HUES6 (cell line): ENCODE data around the gene ELOVL7.
"Not testable (repeated sequence)": the region's sequence is repeated elsewhere in the genome, so short reads cannot be mapped to it uniquely, and the experiment has no call there.

ENCODE experiments used
- H3K27ac ChIP-seq: 2 replicates; pipeline ENCODE4 v1.7.0; 2013; ENCODE audit warnings: low read depth, mild to moderate bottlenecking, low read length, inconsistent platforms
- H3K27me3 ChIP-seq: 2 replicates; pipeline ENCODE4 v1.6.1; 2013; ENCODE audit warnings: low read length; ENCODE audit not compliant: control insufficient read depth, insufficient read depth
- H3K36me3 ChIP-seq: 2 replicates; pipeline ENCODE4 v1.6.1; 2013; ENCODE audit warnings: low read length; ENCODE audit not compliant: control insufficient read depth, insufficient read depth
- H3K4me1 ChIP-seq: 2 replicates; pipeline ENCODE4 v1.6.1; 2013; ENCODE audit warnings: low read length; ENCODE audit not compliant: control insufficient read depth, insufficient read depth
- H3K4me3 ChIP-seq: 2 replicates; pipeline ENCODE4 v1.5.1; 2013; ENCODE audit warnings: low read depth, low read length
- H3K9ac ChIP-seq: one replicate; pipeline ENCODE4 v1.6.1; 2013; ENCODE audit warnings: mild to moderate bottlenecking, low read length
- H3K9me3 ChIP-seq: 2 replicates; pipeline ENCODE4 v1.6.1; 2013; ENCODE audit warnings: low read depth, low read length; ENCODE audit not compliant: control insufficient read depth, insufficient read depth

Gene ELOVL7

GRCh38 chr5:60711892-60712291 lies 132.2 kb downstream of the ELOVL7 start:
- H3K4me1 ChIP-seq, H3K27ac ChIP-seq, H3K9ac ChIP-seq, H3K9me3 ChIP-seq, H3K4me3 ChIP-seq, H3K27me3 ChIP-seq, H3K36me3 ChIP-seq: not testable (repeated sequence)

- H3K9me3 ChIP-seq: peaks cover 2% of the 10 kb centered on the region; the same call in 1 of the 2 replicates
- H3K4me1 ChIP-seq: no peaks in the 10 kb centered on the region
- H3K36me3 ChIP-seq: no peaks in the 10 kb centered on the region
- H3K4me3 ChIP-seq: no peak overlapping the region
- H3K9ac ChIP-seq: no peak overlapping the region
- no peaks in the 10 kb centered on the region for H3K27me3 ChIP-seq
- H3K27ac ChIP-seq: no peak overlapping the region
Observed at GRCh38 chr5:60710362-60710761, 133.7 kb downstream of the ELOVL7 start.

- no peaks in the 10 kb centered on the region for H3K9me3 ChIP-seq
- H3K27ac ChIP-seq: no peak overlapping the region
- H3K4me3 ChIP-seq: no peak overlapping the region
- H3K9ac ChIP-seq: no peak overlapping the region
- no peaks in the 10 kb centered on the region for H3K36me3 ChIP-seq
- H3K27me3 ChIP-seq: no peaks in the 10 kb centered on the region
- no peaks in the 10 kb centered on the region for H3K4me1 ChIP-seq
Observed at GRCh38 chr5:60705144-60705543, 138.9 kb downstream of the ELOVL7 start.

- H3K4me3 ChIP-seq: no peak overlapping the region
- H3K27me3 ChIP-seq: no peaks in the 10 kb centered on the region
- no peak overlapping the region for H3K9ac ChIP-seq
- no peaks in the 10 kb centered on the region for H3K36me3 ChIP-seq
- no peaks in the 10 kb centered on the region for H3K9me3 ChIP-seq
- H3K27ac ChIP-seq: no peak overlapping the region
- H3K4me1 ChIP-seq: 0 out of 2 replicates have a peak, but pooled peaks cover 2% of the 10 kb centered on the region
Observed at GRCh38 chr5:60703944-60704343, 140.1 kb downstream of the ELOVL7 start.
